OCI-LY3 (cell line): ENCODE measurements around the gene MPZ.
"Not testable (repeated sequence)": the region's sequence is repeated elsewhere in the genome, so short reads cannot be mapped to it uniquely, and the experiment has no call there.

Source experiments
- H2AFZ ChIP-seq: fragments of 200-600, 300-600 bp; shearing (Covaris generic); 2 replicates; pipeline ENCODE4 v1.6.0; 2014; ENCODE audit warnings: antibody characterized with exemption, low read depth, low read length
- H3K27ac ChIP-seq: fragments of 200-600, 300-600 bp; sonication (generic); 2 replicates; pipeline ENCODE4 v1.5.1; 2014; ENCODE audit warnings: mild to moderate bottlenecking, low read length, moderate library complexity, mixed read lengths
- H3K27me3 ChIP-seq: fragments of 200-600, 300-600 bp; sonication (generic); 2 replicates; pipeline ENCODE4 v1.6.1; 2014; ENCODE audit warnings: low read depth, low read length, mixed read lengths
- H3K36me3 ChIP-seq: fragments of 200-600, 300-600 bp; sonication (generic); replicated peaks from 2 replicates; pipeline ENCODE3; 2014; ENCODE audit warnings: low read depth, low read length, mixed read lengths
- H3K4me1 ChIP-seq: fragments of 300-600, 200-600 bp; sonication (generic); 2 replicates; pipeline ENCODE4 v1.6.1; 2014; ENCODE audit warnings: low read length, mixed read lengths
- H3K4me2 ChIP-seq: fragments of 200-600, 300-600 bp; sonication (generic); 2 replicates; pipeline ENCODE4 v1.6.1; 2014; ENCODE audit warnings: low read length, mixed read lengths
- H3K4me3 ChIP-seq: fragments of 300-600, 200-600 bp; sonication (generic); 2 replicates; pipeline ENCODE4 v1.5.1; 2014; ENCODE audit warnings: antibody characterized with exemption, mild to moderate bottlenecking, low read length, moderate library complexity
- H3K79me2 ChIP-seq: fragments of 300-600, 200-600 bp; shearing (Covaris generic); 2 replicates; pipeline ENCODE4 v1.6.1; 2014; ENCODE audit warnings: mild to moderate bottlenecking, low read length, mixed read lengths
- H3K9ac ChIP-seq: fragments of 300-600, 200-600 bp; shearing (Covaris generic); 2 replicates; pipeline ENCODE4 v1.6.0; 2014; ENCODE audit warnings: mild to moderate bottlenecking, low read length, moderate library complexity
- H3K9me3 ChIP-seq: fragments of 200-600, 300-600 bp; shearing (Covaris generic); 2 replicates; pipeline ENCODE4 v1.6.1; 2014; ENCODE audit warnings: low read length, mixed read lengths; ENCODE audit not compliant: insufficient read depth
- H4K20me1 ChIP-seq: fragments of 200-600, 300-600 bp; sonication (generic); 2 replicates; pipeline ENCODE4 v1.6.1; 2016; ENCODE audit warnings: low read length, mixed read lengths; ENCODE audit not compliant: insufficient read depth
- CTCF ChIP-seq: fragments of 200-600, 300-600 bp; sonication (generic); IDR thresholded peaks from 2 replicates; pipeline ENCODE4 v1.5.1; 2014; ENCODE audit warnings: antibody characterized with exemption, low read length, low read depth
- EZH2phosphoT487 ChIP-seq: fragments of 200-600 bp; shearing (Covaris generic); IDR thresholded peaks from 2 replicates; pipeline ENCODE4 v1.6.1; 2018; ENCODE audit warnings: antibody characterized with exemption, mixed run types, low read depth

The MPZ gene

GRCh38 chr1:161333166-161333565 lies 23.4 kb upstream of the MPZ start:
- Histone ChIP-seq H3K4me1 (no peaks in the 10 kb centered on the region), H3K9ac (no peak overlapping the region), H3K4me2 (no peak overlapping the region), H3K79me2 (no peaks in the 10 kb centered on the region), H3K27ac (no peak overlapping the region), H3K27me3 (no peaks in the 10 kb centered on the region), H3K36me3 (peaks cover 34% of the 10 kb centered on the region), H4K20me1 (no peaks in the 10 kb centered on the region), H2AFZ (no peak overlapping the region), H3K4me3 (no peak overlapping the region), H3K9me3 (no peaks in the 10 kb centered on the region)
- TF ChIP-seq CTCF (no peak), EZH2phosphoT487 (no peak)

GRCh38 chr1:161330346-161330745 lies 20.6 kb upstream of the MPZ start:
- no peak overlapping the region for H2AFZ ChIP-seq
- no peak overlapping the region for H3K27ac ChIP-seq
- H4K20me1 ChIP-seq, result no peaks in the 10 kb centered on the region
- no peak overlapping the region for H3K4me3 ChIP-seq
- H3K4me2 ChIP-seq, result no peak overlapping the region
- peaks cover 40% of the 10 kb centered on the region for H3K36me3 ChIP-seq
- H3K79me2 ChIP-seq, result no peaks in the 10 kb centered on the region
- no peaks in the 10 kb centered on the region for H3K4me1 ChIP-seq
- H3K9ac ChIP-seq, result no peak overlapping the region
- H3K9me3 ChIP-seq, result no peaks in the 10 kb centered on the region
- no peaks in the 10 kb centered on the region for H3K27me3 ChIP-seq
- no peak for TF ChIP-seq CTCF
- TF ChIP-seq EZH2phosphoT487, result no peak

GRCh38 chr1:161324020-161324419 lies 14.3 kb upstream of the MPZ start:
- Histone ChIP-seq H3K79me2 (peaks cover 15% of the 10 kb centered on the region), H3K27ac (no peak overlapping the region), H3K27me3 (no peaks in the 10 kb centered on the region), H2AFZ (no peak overlapping the region), H3K9ac (no peak overlapping the region), H3K9me3 (no peaks in the 10 kb centered on the region), H3K4me2 (no peak overlapping the region), H3K4me3 (no peak overlapping the region), H4K20me1 (no peaks in the 10 kb centered on the region), H3K36me3 (peaks cover 21% of the 10 kb centered on the region), H3K4me1 (no peaks in the 10 kb centered on the region)
- no peak for TF ChIP-seq EZH2phosphoT487
- no peak for TF ChIP-seq CTCF

- not testable (repeated sequence) for H3K4me2 ChIP-seq, H3K9me3 ChIP-seq, H4K20me1 ChIP-seq, H3K27me3 ChIP-seq, H3K9ac ChIP-seq, H3K27ac ChIP-seq, H3K36me3 ChIP-seq, H3K4me3 ChIP-seq, H2AFZ ChIP-seq
- peaks cover 28% of the 10 kb centered on the region for H3K79me2 ChIP-seq
- peaks cover 14% of the 10 kb centered on the region for H3K4me1 ChIP-seq
These were observed 6.3 kb upstream of the MPZ start for GRCh38 chr1:161315841-161316674.
